ENCODE data around the gene LYPD6B. TPM values are rescaled to one million over a fixed set of nuclear protein-coding genes. Genes with fewer than 3 reads are reported as not detected.
A peak's percentile ranks its signal among the peaks of the same experiment; 100 is the strongest.

The LYPD6B gene
- total and polyA plus RNA-seq, 2 donors, result 0.24 to 1.4 TPM

DNA sequence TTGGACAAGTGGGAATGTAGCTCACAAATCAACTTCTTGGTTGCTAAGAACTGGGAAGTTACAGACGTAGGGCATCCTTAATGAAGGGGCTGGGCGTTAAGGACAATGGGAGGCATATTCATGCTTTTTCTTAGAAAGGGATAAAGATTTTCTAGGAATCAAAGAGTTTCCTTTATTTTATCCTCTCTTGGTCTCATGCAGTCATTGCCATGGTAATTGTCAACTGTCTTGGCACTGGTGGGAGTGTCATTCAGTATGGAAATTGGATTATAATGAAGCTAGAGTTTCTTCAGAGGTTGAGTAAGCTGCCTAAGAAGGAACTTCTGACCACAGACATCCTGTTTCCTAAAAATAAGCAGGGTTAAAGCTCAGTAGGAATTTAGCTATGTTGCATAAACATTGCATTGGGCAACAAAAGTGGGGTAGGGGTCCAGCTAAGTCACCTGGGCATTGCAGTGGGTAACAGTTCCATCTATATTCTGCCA, 114.0 kb downstream of the LYPD6B start:
- Histone ChIP-seq H3K36me3 (ENCODE audit: control insufficient read depth in 2 of 2, insufficient read depth in 2 of 2, low read length in 1 of 2) (no peaks in the 10 kb centered on the region), H3K27me3 (ENCODE audit: control insufficient read depth in 2 of 2, insufficient read depth in 1 of 2, low read length in 1 of 2) (no peaks in the 10 kb centered on the region), H3K9me3 (ENCODE audit: control insufficient read depth in 2 of 2, insufficient read depth in 1 of 2, low read length in 1 of 2) (no peaks in the 10 kb centered on the region), H3K4me1 (ENCODE audit: control insufficient read depth in 2 of 2, insufficient read depth in 2 of 2, low read length in 2 of 2) (no peaks in the 10 kb centered on the region), H3K27ac (ENCODE audit: low read depth in 1 of 2, low read length in 1 of 2) (no peak overlapping the region), H3K4me3 (ENCODE audit: low read length in 2 of 2) (no peak overlapping the region)
- 36% methylated on average over 2 of the region's 2 CpGs for WGBS
- DNase-seq (ENCODE audit: low read depth in 6 of 9, low spot score in 9 of 9), result no peak

DNA sequence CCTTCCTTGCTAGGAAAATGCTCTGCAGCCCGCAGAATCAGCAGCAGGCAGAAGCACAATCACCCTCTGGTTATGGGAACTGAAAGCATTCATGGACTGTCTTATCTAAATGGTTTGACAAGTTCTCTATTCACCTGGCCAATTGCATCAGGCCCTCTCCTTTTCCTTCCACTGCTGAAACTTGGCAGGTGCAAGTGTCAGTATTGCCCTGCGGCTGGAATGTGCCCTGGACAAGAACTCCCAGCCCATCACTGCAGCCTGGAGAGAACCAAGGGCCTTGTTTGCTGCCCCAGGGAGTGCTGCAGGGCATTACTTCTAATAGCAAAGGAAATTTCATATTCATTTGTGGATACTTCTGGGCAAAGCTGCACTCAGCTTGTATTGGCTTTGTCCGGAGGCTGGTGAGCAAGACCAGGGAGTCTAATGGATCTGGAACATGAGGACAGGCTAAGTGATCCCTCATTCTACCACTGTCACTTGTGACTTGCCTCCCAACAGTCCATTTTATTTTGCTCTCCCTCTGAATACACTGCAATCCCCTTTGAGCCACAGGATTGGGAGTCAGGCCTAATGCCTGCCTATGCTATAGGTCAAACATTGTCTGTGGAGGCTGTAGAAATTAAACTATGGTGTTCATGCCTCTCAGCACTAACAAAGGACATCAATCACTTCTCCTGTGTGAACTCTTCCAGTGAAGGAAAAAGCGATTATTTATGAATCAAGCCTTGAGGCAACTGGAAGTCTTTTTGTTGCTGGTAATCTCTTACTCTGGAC, 116.9 kb downstream of the LYPD6B start:
- DNase-seq (ENCODE audit: low read depth in 6 of 9, low spot score in 9 of 9), result no peak
- no peaks in the 10 kb centered on the region for H3K4me1 ChIP-seq (ENCODE audit: control insufficient read depth in 2 of 2, insufficient read depth in 2 of 2, low read length in 2 of 2)
- no peak overlapping the region for H3K27ac ChIP-seq (ENCODE audit: low read depth in 1 of 2, low read length in 1 of 2)
- no peaks in the 10 kb centered on the region for H3K9me3 ChIP-seq (ENCODE audit: control insufficient read depth in 2 of 2, insufficient read depth in 1 of 2, low read length in 1 of 2)
- no peaks in the 10 kb centered on the region for H3K27me3 ChIP-seq (ENCODE audit: control insufficient read depth in 2 of 2, insufficient read depth in 1 of 2, low read length in 1 of 2)
- WGBS, result 96% methylated on average over 4 of the region's 4 CpGs
- H3K4me3 ChIP-seq (ENCODE audit: low read length in 2 of 2), result no peak overlapping the region
- H3K36me3 ChIP-seq (ENCODE audit: control insufficient read depth in 2 of 2, insufficient read depth in 2 of 2, low read length in 1 of 2), result no peaks in the 10 kb centered on the region

DNA sequence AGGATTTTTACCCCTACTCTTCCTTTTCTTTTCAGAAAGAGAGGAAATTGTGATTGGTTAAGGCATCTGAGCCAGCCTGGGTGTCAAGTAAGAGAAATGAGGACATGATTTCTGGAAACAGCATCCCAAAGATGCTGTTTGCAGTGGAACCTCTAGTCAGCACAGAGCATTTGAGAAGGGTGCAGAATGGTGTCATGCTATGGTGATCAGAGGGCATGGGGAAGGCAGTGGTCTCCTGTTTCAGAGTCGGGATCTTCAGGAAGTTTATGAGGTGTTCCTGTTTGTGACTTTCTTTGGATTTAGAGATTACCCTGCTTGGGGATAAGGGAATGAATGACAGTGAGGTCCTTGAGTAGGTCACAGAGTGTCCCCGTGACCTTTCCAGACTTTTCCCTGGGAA, 117.5 kb downstream of the LYPD6B start:
- Histone ChIP-seq H3K36me3 (ENCODE audit: control insufficient read depth in 2 of 2, insufficient read depth in 2 of 2, low read length in 1 of 2) (no peaks in the 10 kb centered on the region), H3K4me3 (ENCODE audit: low read length in 2 of 2) (no peak overlapping the region), H3K4me1 (ENCODE audit: control insufficient read depth in 2 of 2, insufficient read depth in 2 of 2, low read length in 2 of 2) (peaks cover 0 to 4% of the 10 kb centered on the region in 2 donors), H3K27me3 (ENCODE audit: control insufficient read depth in 2 of 2, insufficient read depth in 1 of 2, low read length in 1 of 2) (no peaks in the 10 kb centered on the region), H3K27ac (ENCODE audit: low read depth in 1 of 2, low read length in 1 of 2) (no peak overlapping the region), H3K9me3 (ENCODE audit: control insufficient read depth in 2 of 2, insufficient read depth in 1 of 2, low read length in 1 of 2) (no peaks in the 10 kb centered on the region)
- WGBS, result 95% methylated on average over 2 of the region's 2 CpGs
- DNase-seq (ENCODE audit: low read depth in 6 of 9, low spot score in 9 of 9), result no peak

GRCh38 chr2:149156971-149157740, 118.7 kb downstream of the LYPD6B start:
- no peak for DNase-seq (ENCODE audit: low read depth in 6 of 9, low spot score in 9 of 9)
- Histone ChIP-seq H3K4me1 (ENCODE audit: control insufficient read depth in 2 of 2, insufficient read depth in 2 of 2, low read length in 2 of 2) (peaks cover 0 to 9% of the 10 kb centered on the region in 2 donors), H3K27ac (ENCODE audit: low read depth in 1 of 2, low read length in 1 of 2) (no peak overlapping the region), H3K9me3 (ENCODE audit: control insufficient read depth in 2 of 2, insufficient read depth in 1 of 2, low read length in 1 of 2) (no peaks in the 10 kb centered on the region), H3K4me3 (ENCODE audit: low read length in 2 of 2) (no peak overlapping the region), H3K27me3 (ENCODE audit: control insufficient read depth in 2 of 2, insufficient read depth in 1 of 2, low read length in 1 of 2) (no peaks in the 10 kb centered on the region), H3K36me3 (ENCODE audit: control insufficient read depth in 2 of 2, insufficient read depth in 2 of 2, low read length in 1 of 2) (no peaks in the 10 kb centered on the region)
- 83% methylated on average over 8 of the region's 8 CpGs for WGBS

DNA sequence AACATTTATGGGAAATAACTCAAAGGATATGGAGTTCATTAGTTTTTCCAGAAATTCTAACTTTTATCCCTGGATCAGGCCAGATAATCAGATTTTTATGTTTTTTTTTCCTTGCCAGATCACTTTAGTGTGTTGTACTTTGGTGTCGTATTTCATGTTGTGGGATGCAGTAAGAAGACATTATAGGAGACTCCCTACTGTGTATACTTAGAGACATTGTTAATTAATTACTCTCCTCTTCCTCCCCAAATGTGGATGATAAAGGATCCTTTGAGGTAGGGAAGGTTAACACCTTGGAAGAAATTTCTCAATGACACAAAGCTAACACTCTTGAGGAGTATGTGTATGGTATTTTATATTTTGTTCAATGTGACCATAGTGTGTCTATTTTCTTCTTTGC, 120.5 kb downstream of the LYPD6B start:
- no peak overlapping the region for H3K4me3 ChIP-seq (ENCODE audit: low read length in 2 of 2)
- WGBS, result 94% methylated on average over 1 of the region's 1 CpG
- peaks cover 0 to 9% of the 10 kb centered on the region in 2 donors for H3K4me1 ChIP-seq (ENCODE audit: control insufficient read depth in 2 of 2, insufficient read depth in 2 of 2, low read length in 2 of 2)
- no peaks in the 10 kb centered on the region for H3K27me3 ChIP-seq (ENCODE audit: control insufficient read depth in 2 of 2, insufficient read depth in 1 of 2, low read length in 1 of 2)
- no peak overlapping the region for H3K27ac ChIP-seq (ENCODE audit: low read depth in 1 of 2, low read length in 1 of 2)
- H3K9me3 ChIP-seq (ENCODE audit: control insufficient read depth in 2 of 2, insufficient read depth in 1 of 2, low read length in 1 of 2), result no peaks in the 10 kb centered on the region
- DNase-seq (ENCODE audit: low read depth in 6 of 9, low spot score in 9 of 9), result no peak
- H3K36me3 ChIP-seq (ENCODE audit: control insufficient read depth in 2 of 2, insufficient read depth in 2 of 2, low read length in 1 of 2), result no peaks in the 10 kb centered on the region

GRCh38 chr2:149160195-149160594, 121.7 kb downstream of the LYPD6B start:
- Histone ChIP-seq H3K9me3 (ENCODE audit: control insufficient read depth in 2 of 2, insufficient read depth in 1 of 2, low read length in 1 of 2) (no peaks in the 10 kb centered on the region), H3K4me3 (ENCODE audit: low read length in 2 of 2) (no peak overlapping the region), H3K27ac (ENCODE audit: low read depth in 1 of 2, low read length in 1 of 2) (no peak overlapping the region), H3K4me1 (ENCODE audit: control insufficient read depth in 2 of 2, insufficient read depth in 2 of 2, low read length in 2 of 2) (peaks cover 0 to 9% of the 10 kb centered on the region in 2 donors), H3K36me3 (ENCODE audit: control insufficient read depth in 2 of 2, insufficient read depth in 2 of 2, low read length in 1 of 2) (no peaks in the 10 kb centered on the region), H3K27me3 (ENCODE audit: control insufficient read depth in 2 of 2, insufficient read depth in 1 of 2, low read length in 1 of 2) (peaks cover 0 to 3% of the 10 kb centered on the region in 2 donors)
- DNase-seq (ENCODE audit: low read depth in 6 of 9, low spot score in 9 of 9), result no peak
- 93% methylated on average over 2 of the region's 2 CpGs for WGBS

DNA sequence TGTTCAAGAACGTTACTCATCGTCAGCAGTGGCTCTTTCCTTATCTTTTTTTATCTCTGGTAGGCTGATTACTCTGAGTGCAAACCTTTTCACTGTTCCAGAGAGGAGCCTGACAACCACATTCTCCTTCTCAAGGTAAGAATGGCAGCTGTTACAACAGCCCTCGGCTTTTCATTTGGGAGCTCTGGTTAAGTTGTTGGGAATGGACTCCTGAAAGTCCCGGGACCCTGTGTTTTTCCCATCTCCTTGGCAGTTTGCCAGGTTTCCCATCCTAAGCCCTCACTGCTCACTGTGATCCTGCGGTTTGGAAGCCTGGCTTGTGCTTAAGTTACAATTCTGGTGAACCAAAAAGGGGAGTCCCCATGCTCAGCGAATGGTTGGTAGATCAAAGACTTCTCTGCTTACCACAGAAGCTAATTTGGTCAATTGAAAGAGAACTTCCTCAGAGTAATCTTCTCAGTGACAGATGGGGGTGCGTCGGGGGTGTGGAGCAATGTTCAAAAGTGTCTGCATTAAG, 122.3 kb downstream of the LYPD6B start:
- H3K27ac ChIP-seq (ENCODE audit: low read depth in 1 of 2, low read length in 1 of 2), result no peak overlapping the region
- no peaks in the 10 kb centered on the region for H3K36me3 ChIP-seq (ENCODE audit: control insufficient read depth in 2 of 2, insufficient read depth in 2 of 2, low read length in 1 of 2)
- H3K9me3 ChIP-seq (ENCODE audit: control insufficient read depth in 2 of 2, insufficient read depth in 1 of 2, low read length in 1 of 2), result no peaks in the 10 kb centered on the region
- H3K4me3 ChIP-seq (ENCODE audit: low read length in 2 of 2), result no peak overlapping the region
- 51% methylated on average over 8 of the region's 8 CpGs for WGBS
- H3K27me3 ChIP-seq (ENCODE audit: control insufficient read depth in 2 of 2, insufficient read depth in 1 of 2, low read length in 1 of 2), result peaks cover 0 to 3% of the 10 kb centered on the region in 2 donors
- peak in 5 of 9 donors; percentile 3 to 40 (median 9) for DNase-seq (ENCODE audit: low read depth in 6 of 9, low spot score in 9 of 9)
- peaks cover 0 to 9% of the 10 kb centered on the region in 2 donors for H3K4me1 ChIP-seq (ENCODE audit: control insufficient read depth in 2 of 2, insufficient read depth in 2 of 2, low read length in 2 of 2)

GRCh38 chr2:149161481-149162225, 123.2 kb downstream of the LYPD6B start:
- peaks cover 0 to 3% of the 10 kb centered on the region in 2 donors for H3K27me3 ChIP-seq (ENCODE audit: control insufficient read depth in 2 of 2, insufficient read depth in 1 of 2, low read length in 1 of 2)
- H3K4me3 ChIP-seq (ENCODE audit: low read length in 2 of 2), result no peak overlapping the region

More at GRCh38 chr2:149161481-149162225, 123.2 kb downstream of the LYPD6B start:
- Histone ChIP-seq H3K36me3 (ENCODE audit: control insufficient read depth in 2 of 2, insufficient read depth in 2 of 2, low read length in 1 of 2) (no peaks in the 10 kb centered on the region), H3K4me1 (ENCODE audit: control insufficient read depth in 2 of 2, insufficient read depth in 2 of 2, low read length in 2 of 2) (peaks cover 0 to 9% of the 10 kb centered on the region in 2 donors), H3K27ac (ENCODE audit: low read depth in 1 of 2, low read length in 1 of 2) (no peak overlapping the region), H3K9me3 (ENCODE audit: control insufficient read depth in 2 of 2, insufficient read depth in 1 of 2, low read length in 1 of 2) (no peaks in the 10 kb centered on the region)
- 63% methylated on average over 5 of the region's 5 CpGs for WGBS
- no peak for DNase-seq (ENCODE audit: low read depth in 6 of 9, low spot score in 9 of 9)
